ENCODE measurements around the gene CCT7.

CCT7 gene

DNA sequence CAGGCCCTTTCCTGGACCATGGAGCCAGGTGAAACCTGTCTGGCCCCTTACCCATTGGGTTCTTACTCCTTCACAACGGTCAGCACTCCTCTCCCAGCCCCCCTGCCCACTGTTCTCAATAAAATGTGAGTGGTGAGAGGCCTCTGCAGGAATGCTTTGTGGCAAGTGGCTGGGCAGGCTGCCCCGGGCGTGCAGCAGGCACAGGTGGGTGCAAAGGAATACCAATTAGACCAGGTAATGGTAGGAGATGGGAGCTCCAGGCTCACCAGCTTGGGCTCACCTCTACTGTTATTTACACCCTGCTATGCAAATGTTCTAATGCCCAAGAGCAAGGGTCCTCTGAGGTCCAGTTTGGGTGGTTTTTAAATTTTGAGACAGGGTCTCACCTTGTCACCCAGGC, 7.0 kb upstream of the CCT7 start:
- no peak for DNase-seq

DNA sequence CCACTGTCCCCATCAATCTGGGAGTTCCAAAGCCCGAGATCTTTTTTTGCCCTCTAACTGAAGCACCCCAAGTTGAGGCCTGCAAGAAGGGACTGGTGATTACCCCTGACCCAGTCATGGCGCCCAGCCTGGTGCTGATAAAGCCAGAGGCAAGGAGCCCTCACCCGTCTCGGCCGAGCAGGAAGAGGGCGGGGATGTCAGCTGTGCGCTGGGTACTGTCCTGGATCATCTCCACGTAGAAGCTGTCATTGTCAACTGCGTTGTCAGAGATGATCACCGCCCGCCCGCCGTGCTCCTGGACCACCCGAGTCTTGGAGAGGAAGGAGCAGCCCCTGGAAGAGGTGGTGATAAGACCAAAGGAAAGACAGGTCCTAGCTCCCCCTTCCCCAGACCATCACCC, 5.5 kb upstream of the CCT7 start:
- DNase-seq = no peak

DNA sequence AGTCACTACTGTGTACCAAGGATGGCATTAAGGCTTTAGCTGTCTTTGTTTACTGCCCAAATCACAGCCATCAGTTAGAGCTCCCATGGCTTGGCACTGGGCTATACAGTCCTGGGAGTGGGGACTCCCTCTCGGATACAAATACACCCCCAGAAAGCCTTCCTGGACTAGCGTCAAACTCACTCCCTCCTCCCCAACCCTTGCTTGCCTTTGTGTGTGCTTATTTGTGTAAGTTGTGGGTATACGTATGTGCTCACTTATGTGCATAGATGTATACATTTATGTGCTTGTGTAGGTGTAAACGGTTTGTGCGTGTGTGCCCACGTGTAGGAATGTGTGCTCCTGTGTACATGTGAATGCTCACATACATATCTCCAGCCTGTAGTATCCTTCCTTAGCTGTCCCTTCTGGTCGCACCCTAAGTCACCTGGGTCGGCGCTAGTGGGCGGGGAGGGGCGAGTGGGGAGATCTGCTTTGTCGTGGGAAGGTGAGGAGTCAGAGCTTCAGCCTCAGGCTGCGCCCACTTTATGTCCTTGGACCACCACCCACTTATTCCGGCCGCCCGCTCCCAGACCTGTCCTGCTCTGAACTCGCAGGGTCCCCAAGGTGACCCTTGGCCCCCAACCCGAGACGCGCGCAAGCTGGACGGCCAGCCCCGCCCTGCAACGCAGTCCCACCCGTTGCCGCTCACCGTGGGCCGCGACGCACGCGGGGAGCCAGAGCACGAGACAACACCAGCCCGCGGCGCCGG, 1.5 kb upstream of the CCT7 start:
- no peak for DNase-seq

DNA sequence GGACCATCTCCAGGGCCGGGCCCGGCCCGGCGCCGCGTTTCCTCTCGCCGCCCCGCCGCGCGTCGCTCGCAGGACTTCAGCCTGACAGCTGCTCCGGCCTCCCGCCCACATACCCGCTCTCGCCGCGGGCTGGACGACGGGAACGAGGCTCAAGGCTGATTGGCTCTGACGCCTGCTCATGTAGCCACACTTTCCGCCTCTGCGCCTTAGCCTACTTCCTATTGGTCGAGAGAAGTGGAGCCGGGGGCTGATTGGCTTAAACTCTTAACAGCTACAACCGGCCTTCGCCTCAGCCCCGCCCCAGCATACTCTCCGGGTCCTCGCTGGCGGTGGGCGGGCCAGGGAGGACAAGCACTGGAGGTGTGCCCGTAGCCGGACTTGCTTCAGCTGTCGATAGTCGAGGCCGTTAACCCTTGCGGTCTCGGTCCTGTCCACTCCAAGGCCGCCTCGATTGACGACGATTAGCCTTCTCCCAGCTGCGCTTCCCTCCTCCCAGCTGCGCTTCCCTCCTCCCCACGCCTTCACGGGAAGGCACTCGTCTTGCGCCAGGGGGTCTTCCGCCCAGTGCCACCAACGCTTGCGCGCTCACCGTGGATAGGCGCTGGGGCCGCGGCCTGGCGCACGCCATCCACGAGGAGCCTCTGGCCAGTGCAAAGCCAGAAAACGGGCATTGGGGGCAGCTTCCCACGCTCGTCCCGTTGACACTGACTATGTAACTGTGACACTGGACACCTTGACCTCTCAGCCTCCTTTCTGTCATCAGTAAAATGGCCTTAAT, 765 bp upstream of the CCT7 start, which contains the start of gene PRADC1:
PRADC1 (minus strand) TSS at position 86 of the 778 bp plus-strand sequence; CDS start at position 7, 79 bp downstream.
- DNase-seq = peak; percentile 99

DNA sequence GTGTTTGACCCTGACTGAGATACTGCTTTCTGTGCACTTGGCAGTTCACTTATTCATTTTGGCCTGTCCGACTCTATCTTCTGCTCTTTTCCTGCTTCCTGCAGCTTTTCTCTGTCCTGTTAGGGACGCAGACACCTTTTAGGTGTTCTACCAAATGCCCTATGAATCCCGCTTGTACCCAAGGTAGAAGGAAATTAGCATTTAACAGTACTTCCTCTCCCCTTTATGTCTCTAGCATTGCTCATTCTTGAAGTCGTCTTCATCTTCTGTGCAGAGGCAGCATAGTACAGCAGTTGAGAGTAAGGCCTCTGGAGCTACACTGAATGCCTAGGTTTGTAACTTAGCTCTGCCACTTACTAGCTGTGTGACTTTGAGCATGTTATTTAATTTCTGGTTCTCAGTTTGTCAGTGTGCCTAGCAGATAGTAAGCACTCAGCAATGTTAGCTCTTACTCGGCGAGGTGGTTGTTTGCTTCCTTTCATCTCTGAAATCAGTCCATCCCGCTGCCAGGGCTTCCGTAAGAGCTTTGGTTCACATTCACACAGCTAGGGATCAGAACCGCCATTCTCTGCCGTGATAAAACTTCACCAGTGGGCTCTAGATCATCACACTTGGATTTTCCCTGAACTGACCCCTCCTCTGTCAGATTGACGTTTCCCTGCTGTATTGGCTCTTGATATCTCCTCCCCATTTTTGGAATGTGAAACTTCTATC, 1.4 kb downstream of the CCT7 start:
- DNase-seq = no peak

DNA sequence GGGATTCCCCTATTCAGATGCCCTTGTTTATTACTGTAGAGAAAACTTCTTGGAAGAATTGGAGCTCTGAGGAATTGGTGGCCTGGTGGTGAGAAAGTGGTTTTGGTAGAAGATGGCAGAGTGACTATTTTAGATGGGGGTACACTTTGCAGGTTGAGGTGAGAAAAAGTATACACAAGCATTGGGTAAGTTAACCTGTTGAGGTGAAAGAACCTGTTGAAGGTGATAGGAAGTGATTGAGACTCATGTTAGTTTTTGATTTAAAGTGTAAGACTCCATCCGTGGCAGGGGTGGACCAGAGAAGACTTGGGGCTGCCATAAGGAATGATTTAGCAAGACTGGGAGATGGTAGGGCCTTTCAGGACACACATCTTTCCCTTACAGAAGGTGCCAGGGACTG, 3.1 kb downstream of the CCT7 start:
- no peak for DNase-seq

DNA sequence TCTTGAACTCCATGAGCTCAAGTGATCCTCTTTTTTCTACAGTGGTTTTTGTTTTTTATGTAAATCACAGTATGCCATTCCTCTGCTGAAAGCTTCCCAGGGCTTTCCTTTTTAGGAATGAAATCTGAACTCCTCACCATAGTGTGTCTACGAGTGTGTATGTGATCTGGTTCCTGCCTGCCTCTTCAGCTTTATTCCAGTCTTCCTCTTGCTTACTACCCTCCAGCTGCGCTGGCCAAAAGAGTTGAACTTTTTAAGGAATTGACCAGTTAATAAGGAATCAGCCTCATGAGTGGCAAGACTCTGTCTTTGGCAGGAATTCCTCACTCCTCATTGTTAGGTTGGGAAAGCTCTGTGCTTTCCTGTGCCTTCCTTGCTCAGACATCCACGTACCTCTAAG, 4.0 kb downstream of the CCT7 start:
- no peak for DNase-seq

DNA sequence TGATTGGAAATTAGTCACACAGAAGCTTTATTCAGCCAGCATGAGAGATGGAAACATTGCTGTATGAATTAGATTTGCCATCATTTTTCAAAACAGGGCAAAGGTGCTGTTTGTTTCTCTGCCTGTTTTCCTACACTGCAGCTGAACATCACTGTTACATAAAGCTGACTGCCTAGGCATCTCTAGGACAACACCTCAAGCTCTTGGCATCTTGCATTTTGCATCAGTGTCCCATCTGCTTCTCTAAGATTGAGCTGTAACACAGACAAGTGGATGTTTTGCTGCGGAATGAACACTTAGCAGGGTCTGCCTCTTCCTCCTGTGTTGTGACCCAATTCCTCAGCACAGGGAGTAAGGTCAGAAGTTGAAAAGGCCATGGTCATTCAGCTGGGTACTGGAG, 4.9 kb downstream of the CCT7 start:
- no peak for DNase-seq

DNA sequence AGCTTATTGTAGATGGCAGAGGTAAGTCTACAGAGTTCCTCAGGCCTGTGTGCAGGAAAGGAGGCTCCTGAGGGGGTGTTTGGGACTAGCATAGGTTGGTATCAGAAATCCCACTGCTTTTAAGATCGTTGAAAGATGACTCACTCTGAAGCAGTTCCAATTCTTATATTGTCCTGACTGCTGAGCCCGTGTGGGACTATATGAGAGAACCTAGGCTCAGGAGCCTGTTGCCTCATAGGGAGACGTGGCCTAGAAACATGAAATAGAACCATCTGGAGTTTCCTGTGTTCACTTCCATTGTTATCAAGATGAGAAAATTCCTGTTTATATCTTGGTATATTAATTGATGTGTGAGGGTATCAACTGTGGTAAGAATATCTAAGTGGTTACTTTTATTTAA, 5.7 kb downstream of the CCT7 start:
- DNase-seq = no peak

DNA sequence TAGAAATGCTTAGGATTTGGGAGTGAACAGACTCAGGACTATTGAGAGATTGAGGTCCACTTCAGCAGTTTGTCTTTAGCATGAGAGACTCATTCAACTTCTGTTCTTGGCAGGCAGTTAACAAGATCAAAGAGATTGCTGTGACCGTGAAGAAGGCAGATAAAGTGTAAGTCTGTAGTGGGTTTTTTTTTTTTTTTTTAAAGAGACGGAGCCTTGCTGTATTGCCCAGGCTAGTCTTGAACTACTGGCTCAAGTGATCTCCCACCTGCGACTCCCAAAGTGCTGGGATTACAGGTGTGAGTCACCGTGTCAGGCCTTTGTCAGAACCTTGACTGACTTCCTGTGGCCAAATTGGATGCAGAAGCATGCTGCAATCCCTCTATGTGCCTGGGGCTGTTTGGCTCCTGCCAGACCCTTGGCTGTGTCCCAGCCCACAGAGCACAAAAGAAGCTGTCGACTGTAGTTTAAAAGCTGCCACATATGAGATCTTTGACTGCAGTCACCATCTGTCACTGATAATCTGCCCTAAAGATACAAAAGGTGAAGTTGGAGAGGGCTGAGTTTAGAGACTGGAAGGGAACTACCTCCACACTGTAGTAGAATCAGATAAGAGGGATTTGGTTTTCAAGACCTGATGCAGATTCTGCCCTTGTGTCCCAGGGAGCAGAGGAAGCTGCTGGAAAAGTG, 9.9 kb downstream of the CCT7 start:
- DNase-seq = no peak

DNA sequence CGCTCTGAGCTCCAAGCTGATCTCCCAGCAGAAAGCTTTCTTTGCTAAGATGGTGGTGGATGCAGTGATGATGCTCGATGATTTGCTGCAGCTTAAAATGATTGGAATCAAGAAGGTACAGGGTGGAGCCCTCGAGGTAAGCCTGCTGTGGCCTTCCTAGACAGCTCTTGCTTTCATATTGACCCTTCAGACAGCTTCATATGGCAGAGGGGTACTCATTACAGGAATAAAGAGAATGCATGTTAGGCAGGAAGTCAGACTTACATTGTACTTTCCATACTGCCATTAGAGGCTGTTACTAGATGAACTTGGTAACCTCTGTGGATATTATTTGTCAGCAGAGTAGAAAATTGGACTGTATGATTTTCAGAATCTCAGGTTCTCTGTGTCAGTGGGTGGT, 10.5 kb downstream of the CCT7 start:
- no peak for DNase-seq

DNA sequence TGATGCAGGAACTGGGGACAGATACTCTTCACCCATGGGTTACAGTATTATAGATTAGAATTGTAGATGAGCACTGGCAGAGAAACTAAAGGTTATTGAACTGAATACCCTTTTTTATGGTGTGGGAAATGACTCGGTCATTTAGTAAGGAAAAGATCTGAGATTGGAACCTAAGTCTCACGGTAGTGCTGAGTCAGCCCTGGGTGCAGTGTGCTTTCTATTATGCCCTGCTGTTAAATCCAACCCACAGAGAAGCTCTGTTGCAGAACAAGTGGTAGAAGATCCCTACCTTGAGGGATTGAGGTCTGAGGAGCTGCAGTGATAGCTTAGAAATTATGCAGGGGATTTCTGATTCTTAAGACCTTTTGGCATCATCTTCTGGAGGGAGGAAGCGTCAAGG, 12.7 kb downstream of the CCT7 start:
- no peak for DNase-seq

DNA sequence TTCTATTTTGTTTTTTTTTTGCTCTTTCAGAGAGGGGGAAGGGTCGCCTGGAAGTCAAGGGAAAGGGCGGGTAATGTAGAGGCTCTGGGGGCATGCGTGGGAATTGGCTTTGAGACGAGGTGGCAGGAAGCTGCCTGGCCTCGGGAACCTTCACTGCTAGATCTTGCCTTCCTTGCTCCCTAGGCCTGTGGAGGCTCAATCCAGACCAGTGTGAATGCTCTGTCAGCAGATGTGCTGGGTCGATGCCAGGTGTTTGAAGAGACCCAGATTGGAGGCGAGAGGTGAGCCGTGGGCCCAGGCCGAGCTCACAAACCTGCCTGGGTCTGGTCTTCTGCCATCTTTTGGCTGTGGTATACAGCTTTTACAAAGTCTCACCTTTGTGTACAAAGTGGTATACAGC, 15.5 kb downstream of the CCT7 start:
- DNase-seq = no peak

DNA sequence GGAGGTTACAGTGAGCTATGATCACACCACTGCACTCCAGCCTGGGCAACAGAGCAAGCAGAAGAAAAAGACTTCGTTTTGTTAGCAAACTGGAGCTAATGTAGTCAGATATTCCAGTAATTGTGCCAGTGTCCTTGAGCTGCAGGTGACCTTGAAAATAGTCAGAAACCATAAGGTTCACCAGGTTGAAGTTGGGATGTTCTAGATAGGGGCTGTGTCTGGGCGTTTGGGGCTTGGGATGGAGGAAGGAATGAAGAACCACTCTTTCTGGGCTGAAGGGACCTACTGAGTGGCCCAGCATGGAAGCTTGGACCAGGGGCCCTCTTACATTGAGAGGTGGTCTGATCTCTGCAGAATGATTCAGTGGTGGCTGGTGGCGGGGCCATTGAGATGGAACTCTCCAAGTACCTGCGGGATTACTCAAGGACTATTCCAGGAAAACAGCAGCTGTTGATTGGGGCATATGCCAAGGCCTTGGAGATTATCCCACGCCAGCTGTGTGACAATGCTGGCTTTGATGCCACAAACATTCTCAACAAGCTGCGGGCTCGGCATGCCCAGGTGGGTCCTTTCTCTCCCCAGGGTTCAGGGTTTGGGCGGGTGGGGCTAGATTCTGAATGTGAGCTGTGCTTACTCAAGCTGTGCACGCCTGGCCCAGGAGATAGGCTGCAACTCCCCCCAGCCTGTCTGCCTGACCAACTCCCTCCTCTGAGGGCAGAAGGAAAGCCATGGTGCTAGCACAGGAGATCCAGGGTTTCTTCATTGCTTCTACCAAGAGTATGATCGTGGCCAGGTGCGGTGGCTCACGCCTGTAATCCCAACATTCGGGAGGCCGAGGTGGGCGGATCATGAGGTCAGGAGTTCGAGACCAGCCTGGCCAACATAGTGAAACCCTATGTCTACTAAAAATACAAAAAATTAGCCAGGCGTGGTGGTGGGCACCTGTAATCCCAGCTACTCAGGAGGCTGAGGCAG, 17.1 kb downstream of the CCT7 start:
- DNase-seq = no peak

DNA sequence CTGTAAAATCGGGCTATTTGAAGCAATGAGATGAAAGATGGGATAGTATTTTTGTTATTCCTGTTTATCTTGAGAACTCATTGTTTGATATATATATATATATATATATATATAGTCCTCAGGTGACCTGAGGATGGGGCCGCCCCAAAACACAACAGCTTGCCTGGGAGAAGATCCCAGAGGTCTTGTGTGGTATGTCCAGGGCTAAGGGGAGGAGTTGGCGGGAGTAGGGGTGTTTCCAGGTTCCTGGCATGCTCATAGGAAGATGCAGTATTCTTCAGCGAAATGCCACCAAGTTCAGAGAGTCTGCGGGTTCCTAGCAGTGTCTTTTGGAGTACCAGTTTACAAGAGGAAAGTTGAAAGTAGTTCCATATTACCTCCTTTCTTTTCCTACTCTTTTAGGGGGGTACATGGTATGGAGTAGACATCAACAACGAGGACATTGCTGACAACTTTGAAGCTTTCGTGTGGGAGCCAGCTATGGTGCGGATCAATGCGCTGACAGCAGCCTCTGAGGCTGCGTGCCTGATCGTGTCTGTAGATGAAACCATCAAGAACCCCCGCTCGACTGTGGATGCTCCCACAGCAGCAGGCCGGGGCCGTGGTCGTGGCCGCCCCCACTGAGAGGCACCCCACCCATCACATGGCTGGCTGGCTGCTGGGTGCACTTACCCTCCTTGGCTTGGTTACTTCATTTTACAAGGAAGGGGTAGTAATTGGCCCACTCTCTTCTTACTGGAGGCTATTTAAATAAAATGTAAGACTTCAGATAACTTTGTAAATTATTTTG, 18.3 kb downstream of the CCT7 start:
- no peak for DNase-seq

DNA sequence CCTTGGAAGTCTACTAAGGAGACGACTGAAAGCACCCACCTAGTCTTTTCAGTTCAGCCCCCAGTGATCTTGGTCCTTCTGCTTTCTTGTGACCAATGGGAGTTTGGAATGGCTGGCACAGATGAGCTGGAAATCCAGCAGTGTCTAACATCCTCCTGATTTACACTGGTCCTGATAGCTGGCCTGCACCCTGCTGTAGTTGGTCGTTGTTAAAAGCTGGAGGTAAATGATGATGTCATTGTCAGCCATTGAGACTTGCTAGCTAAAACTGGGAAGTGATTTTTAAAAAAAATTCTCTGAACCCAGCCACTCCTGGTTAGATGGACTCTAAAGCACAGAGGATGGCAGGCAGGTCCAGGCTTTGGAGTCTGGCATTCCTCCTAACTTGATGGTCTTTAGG, 19.3 kb downstream of the CCT7 start:
- no peak for DNase-seq

DNA sequence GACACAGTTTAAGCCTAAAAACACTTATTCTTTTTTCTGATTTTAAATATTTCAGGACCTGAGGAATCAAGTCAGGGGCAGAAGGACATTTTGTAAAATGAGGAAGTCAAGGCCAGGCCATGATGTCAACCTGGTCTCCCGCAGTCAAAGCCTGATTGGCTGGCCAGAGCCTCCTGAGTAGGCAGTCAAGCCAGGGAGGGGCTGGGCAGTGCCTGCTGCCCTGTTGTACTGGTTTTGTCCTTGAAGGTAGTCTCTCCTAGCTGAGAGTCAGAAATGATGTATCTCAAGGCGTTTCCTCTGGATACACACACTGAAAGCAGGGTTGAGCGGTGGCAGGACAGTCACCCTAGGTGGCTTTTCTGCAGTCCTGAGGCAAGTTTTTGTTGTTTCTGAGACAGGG, 19.8 kb downstream of the CCT7 start:
- no peak for DNase-seq

DNA sequence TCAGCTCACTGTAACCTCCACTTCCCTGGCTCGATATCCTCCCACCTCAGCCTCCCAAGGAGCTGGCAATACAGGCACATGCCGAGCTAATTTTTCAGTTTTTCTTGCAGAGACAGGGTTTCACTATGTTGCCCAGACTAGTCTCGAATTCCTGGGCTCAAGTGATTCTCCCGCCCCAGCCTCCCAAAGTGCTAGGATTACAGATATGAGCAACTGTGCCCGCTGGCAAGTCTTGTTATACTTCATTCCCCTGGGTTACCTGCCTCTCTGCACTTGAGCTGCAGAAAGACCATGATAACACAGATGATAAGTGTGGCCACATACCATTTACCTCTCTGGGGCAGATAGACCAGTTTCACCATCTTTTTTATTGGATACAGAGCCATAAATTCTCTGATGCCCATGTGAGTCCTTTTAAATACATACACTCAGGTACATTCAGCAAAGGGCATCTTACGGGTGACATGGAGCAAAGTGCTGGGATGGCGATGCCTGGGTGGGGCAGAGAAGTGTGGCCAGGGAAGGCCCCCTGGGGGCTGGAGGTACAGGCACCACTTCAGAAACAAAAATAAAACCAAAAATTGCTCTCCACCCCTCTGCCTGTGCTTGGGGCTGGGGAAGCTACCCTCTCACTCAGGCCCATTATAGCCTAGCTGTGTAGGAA, 20.4 kb downstream of the CCT7 start:
- no peak for DNase-seq

DNA sequence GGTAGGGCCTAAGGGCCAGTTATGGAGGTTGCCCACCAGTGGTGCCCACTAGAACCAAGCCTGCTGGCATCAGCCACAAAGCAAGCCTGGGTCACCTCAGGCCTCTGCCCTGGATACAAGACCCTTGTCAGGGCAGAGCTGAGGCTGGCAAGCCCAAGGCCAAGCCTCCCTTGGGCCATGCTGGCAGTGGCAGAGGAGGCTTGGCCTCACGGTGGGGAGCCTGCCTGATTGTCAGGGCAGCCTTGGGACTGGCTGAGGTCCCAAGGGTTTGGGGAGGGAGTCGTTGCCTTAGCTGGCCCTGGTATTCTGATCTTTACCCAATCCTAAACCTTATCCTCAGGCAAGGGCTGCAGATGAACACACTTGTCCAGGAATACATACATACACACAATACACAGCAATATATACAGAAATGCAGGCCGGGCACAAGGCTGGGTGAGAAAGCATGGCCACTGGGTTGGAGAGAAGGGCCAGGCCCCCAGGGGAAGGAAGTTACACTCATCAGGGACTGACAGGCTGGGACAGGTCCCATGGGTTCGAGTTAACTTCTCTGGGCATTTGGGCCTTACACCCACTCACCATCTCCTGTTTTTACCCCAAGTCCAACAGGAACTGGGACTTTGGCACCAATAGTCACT, 21.0 kb downstream of the CCT7 start:
- DNase-seq = no peak

Measured in NCI-H2227 treated with DMSO at 0.1 percent for 48 hours (cell line).